GM23338 (cell line): ENCODE measurements around the gene MAGEB6.

Source experiments
- CREB1 ChIP-seq: fragments of 250-450 bp; sonication (Bioruptor Pico); IDR thresholded peaks from 2 replicates; pipeline ENCODE4 v1.5.0; 2020; ENCODE audit warnings: low read depth, mild to moderate bottlenecking, moderate library complexity
- CTCF ChIP-seq, 2 experiments: fragments of 200-600 bp in 1 of 2; sonication (generic) in 1 of 2; conservative IDR thresholded peaks; 2 replicates each; pipeline versions ENCODE4 v1.5.1 to v1.6.1; 2016 to 2017; ENCODE audit warnings: antibody characterized with exemption in 2 of 2, low read depth in 2 of 2, mild to moderate bottlenecking in 2 of 2, moderate library complexity in 1 of 2
- EZH2 ChIP-seq: fragments of 200-600 bp; sonication (generic); IDR thresholded peaks from one replicate; pipeline ENCODE4 v1.8.0; 2017; ENCODE audit warnings: antibody characterized with exemption, mild to moderate bottlenecking, low read depth; ENCODE audit not compliant: unreplicated experiment
- EZH2phosphoT487 ChIP-seq: fragments of 200-600 bp; sonication (generic); IDR thresholded peaks from one replicate; pipeline ENCODE4 v1.8.1; 2018; ENCODE audit warnings: antibody characterized with exemption; ENCODE audit not compliant: unreplicated experiment
- ZNF331 ChIP-seq: fragments of 250-450 bp; sonication (Bioruptor Pico); IDR thresholded peaks from 2 replicates; pipeline ENCODE4 v1.5.0; 2020; ENCODE audit warnings: low read depth, mild to moderate bottlenecking, moderate library complexity

- TF ChIP-seq CREB1 (CRISPR knock-in tag) (no peak), CTCF (conservative IDR thresholded peaks at IDR 0.05; ENCODE audit: low read depth in 2 of 2) (no peak), EZH2 (no peak), EZH2phosphoT487 (no peak), ZNF331 (no peak)
Observed at GRCh38 chrX:26234177-26234576, 41.9 kb downstream of the MAGEB6 start.
